Posterior vena cava (tissue), 2 donors: ENCODE results near the gene OGN. TPM values are rescaled to one million over a fixed set of nuclear protein-coding genes. Genes with fewer than 3 reads are reported as not detected.
"Not testable (repeated sequence)": the region's sequence is repeated elsewhere in the genome, so short reads cannot be mapped to it uniquely, and the experiment has no call there.

Experiments
- DNase-seq: peaks from one replicate; pipeline ENCODE4 v3.0.0-alpha.2; 2020; ENCODE audit warnings: low spot score
- intact Hi-C, 2 donors: fragments of 100-400 bp; cut with DNase I; formaldehyde crosslinking; loops; one replicate each; pipeline versions ENCODE4 v1.14.1 to v1.14.2; 2022 to 2023
- long read RNA-seq, 2 donors: library from polyadenylated mRNA; unstranded; transcript quantifications; one replicate each; pipeline ENCODE4 v2.0.0, GENCODE V29; 2020 to 2021
- total RNA-seq, 2 donors: library from RNA; stranded (reverse); fragmentation: NEBNext Ultra II Directional; extraction: Animal tissue kit (Norgen Biotek cat#: 25700); gene quantifications; one replicate each; pipeline ENCODE4 v1.2.1, GENCODE V29; 2021
- donor health status: DM: yes; HTN: yes; CAD: no.
- donor health status: DM: yes; HTN: yes; CAD: no.

Gene OGN
- total RNA-seq: 10 to 100 TPM; 28.4 to 64.0 TPM
- long read RNA-seq, donor 1, transcript OGN-202 (7 exons, 2,743 nt): major isoform, 7 of 15 reads
- long read RNA-seq, donor 1, partial matches to known transcripts: 5 of 15 reads
- long read RNA-seq, donor 1, other reads (novel, unspliced or antisense): 3 of 15 reads
- long read RNA-seq, donor 2, transcript OGN-202 (7 exons, 2,743 nt): major isoform, 6 of 12 reads
- long read RNA-seq, donor 2, partial matches to known transcripts: 4 of 12 reads
- long read RNA-seq, donor 2, other reads (novel, unspliced or antisense): 2 of 12 reads

DNA sequence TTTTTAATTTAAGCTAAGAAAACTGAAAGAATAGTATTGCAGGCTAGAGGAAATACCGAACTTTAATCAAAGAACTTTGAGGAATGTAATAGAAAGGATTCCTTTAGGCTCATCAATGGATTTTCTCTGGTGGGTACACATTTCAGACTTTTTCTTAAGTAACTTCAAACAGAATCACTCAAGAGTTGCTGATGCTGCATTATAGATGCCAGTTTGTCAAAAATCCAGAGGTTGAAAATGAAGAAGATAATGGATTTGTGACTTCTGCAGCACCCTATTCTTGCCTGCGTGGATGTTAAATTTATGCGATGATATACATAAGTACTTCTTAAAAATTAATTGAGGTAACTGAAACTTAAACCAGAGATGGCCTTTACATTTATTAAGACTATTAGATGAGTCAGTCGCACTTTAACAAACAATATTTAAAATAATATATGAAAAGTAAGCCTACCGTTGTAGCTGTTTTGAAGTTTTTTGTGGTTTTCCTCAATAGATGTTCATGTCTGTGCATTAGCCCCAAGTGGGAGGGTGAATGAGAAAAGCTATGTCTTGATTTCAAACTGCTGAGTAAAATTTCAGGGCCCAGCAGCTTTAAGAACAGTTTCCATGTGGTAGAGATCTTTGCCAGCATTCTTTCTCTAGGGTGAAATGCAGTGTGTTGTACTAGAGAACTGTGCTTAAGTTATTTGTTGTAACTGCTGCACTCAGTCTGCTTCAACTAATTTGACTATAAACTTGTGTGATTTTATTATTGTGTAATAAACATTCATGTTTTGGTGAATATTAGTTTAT lies at the start of gene OGN:
TSS of gene OGN (minus strand) at position 537 of the 795 bp plus-strand sequence. CDS start 1,171 bp downstream, outside the sequence.
- intact Hi-C loops: no loop called here
- no peak for DNase-seq

DNA sequence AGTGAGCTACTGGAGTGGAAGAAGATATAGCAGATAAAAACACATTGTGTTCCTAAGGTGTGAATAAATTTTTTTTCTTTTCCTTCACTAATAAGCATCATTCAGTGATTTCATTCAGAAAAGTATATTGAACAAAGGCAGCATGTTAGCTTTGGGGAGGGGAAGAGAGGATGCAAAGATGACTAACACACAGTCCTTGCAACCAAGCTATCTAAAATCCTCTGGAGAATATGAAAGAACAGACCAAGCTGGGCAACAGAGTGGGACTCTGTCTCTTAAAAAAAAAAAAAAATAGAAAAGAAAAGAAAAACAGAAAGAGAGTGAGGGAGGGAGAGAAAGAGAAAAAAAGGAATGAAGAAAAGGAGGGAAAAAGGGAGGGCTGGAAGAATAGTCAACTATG lies 42.2 kb upstream of the OGN start:
- no peak for DNase-seq
- intact Hi-C loops: loop anchor here in 1 of 2 donors (5.0 kb wide), 1 partner anchor 651 kb away; the partner anchor contains the start of gene CARD19

DNA sequence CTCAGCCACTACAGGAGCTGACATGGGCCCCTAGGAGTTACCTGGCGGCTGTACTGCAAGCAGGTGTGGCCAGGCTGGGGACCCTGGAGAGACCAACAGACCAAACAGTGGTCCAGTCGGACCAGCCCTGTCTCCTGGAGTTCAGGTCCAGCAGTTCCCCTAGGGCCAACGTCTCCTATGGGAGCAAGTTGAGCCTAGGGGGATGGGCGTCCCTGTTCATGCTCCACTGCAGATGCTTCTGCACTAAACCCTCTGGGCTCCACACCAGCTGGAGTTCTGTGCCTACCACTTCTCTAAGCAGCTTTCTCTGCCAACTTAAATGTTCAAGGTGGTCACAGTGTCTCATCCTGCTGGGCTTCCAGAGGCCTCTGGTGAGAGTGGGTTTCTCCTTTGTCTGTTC lies 40.5 kb upstream of the OGN start:
- intact Hi-C loops: loop anchor here in 1 of 2 donors (5.0 kb wide), 1 partner anchor 652 kb away; the partner anchor contains the start of gene CARD19
- DNase-seq: no peak

DNA sequence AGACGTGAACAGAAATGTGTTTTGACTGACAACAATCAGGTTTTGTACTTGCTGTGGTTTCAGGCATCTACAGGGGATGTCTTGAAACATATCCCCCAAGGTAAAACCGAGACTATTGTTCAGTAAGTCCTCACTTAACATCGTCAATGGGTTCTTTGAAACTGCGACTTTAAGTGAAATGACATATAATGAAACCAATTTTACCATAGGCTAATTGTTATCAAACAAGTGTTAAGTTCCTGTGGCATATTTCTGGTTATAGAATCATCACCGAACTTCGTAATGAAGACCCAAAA lies 36.3 kb upstream of the OGN start:
- no peak for DNase-seq
- intact Hi-C loops: no loop called here

DNA sequence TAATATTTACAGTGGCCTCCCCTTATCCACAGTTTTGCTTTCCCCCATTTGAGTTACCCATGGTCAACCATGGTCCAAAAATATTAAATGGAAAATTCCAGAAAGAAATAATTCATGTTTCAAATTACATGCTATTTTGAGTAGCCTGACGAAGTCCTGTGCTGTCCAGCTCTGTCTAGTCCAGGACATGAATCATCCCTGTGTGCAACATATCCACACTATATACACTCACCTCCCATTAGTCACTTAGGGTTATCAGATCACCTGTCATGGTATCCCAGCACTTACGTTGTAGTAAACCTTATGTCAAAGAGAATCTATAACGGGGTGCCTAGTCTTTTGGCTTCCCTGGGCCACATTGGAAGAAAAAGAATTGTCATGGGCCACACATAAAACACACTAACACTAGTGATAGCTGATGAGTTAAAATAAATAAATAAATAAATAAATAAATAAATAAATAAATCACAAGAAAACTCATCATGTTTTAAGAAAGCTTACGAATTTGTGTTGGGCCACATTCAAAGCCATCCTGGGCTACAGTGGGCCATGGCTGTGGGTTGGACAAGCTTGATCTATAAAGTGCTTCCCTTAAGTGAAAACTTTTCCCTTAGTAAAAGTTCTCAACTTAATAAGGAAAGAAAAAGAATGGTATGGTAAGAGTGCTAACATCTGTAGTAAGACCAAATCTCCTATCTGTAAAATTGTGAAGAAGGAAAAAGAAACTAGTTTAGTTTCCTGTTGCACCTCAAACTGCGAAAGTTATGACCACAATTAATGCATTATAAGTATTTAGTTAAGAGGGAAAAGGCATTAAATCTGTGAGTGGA lies 35.8 kb upstream of the OGN start:
- intact Hi-C loops: loop anchor here in 1 of 2 donors (10.0 kb wide), 1 partner anchor 115 kb away; the partner anchor contains the start of genes CENPP and NOL8
- no peak for DNase-seq

- DNase-seq: no peak
- intact Hi-C loops: loop anchor here in 1 of 2 donors (10.0 kb wide), 1 partner anchor 114 kb away; the partner anchor contains the start of genes CENPP and NOL8
Measured at GRCh38 chr9:92438900-92439526, 34.6 kb upstream of the OGN start.

GRCh38 chr9:92435263-92435662 lies 30.9 kb upstream of the OGN start:
- intact Hi-C loops: loop anchor here in 1 of 2 donors (10.0 kb wide), 1 partner anchor 110 kb away; the partner anchor contains the start of genes CENPP and NOL8
- no peak for DNase-seq

DNA sequence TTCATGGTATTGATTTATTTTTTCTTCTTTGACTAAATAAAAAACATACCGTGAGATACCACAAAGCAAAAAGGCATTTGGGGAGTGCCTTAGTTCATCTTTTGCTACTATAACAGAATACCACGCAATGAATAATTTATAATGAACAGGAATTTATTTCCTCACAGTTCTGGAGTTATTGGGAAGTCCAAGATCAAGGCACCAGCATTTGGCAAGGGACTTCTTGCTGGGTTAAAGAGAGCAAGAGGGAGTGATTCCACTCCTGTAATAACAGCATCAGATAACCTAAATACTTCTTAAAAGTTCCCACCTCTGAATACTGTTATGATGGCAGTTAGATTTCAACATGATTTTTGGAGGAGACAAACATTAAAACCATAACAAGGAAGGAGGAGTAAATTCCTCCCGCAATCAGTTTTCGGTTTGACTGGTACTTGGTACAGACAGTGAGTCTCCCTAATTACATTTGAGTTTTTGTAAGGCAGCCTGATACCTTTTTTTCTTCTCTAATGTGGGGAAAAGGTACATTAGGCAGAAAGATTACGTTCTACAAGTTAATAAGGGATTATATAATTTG lies 28.7 kb upstream of the OGN start:
- intact Hi-C loops: loop anchor here in 1 of 2 donors (10.0 kb wide), 1 partner anchor 108 kb away; the partner anchor contains the start of genes CENPP and NOL8
- no peak for DNase-seq

DNA sequence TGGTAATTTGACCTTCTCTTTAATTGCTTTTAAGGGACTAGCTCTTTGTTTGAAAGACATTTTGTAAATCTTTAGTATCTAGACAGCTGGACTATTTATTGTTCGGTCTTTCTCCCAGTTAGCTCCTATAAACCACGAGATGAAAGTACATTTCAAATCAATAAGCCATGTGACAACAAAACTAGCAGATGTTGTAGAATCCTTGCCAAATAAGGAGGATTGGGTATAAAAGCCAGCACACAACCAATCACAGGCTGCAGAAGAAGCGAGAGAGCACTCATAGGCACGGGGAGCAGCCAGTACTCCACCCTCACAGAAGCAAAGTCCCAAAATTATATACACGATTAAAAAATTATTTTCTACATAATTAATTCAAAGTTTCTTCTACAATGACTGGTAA lies 28.0 kb upstream of the OGN start:
- no peak for DNase-seq
- intact Hi-C loops: loop anchor here in 1 of 2 donors (10.0 kb wide), 1 partner anchor 108 kb away; the partner anchor contains the start of genes CENPP and NOL8

DNA sequence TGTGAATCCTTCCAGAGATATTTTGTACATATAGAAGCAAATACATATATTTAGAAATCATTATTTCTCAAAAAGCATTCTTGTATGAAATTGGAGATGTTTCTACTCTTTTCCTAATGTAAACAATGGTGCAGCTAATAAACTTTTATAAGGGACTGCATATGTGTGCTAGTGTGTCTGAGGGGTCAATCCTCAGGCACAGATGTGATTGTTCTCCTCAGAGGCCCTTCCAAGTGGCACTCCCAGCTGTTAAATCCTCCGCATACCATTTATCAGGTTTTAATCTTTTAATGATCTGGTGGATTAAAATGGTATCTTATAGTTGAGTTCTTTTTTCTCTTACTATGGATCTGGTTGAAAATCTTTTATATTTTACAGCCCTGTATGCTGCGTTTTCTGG lies 25.5 kb upstream of the OGN start:
- intact Hi-C loops: loop anchor here in 1 of 2 donors (10.0 kb wide), 1 partner anchor 105 kb away; the partner anchor contains the start of genes CENPP and NOL8
- no peak for DNase-seq

GRCh38 chr9:92426501-92427145 lies 22.2 kb upstream of the OGN start:
- no peak for DNase-seq
- intact Hi-C loops: no loop called here

- no peak for DNase-seq
- intact Hi-C loops: no loop called here
Measured at GRCh38 chr9:92425474-92425873, 21.1 kb upstream of the OGN start.

- intact Hi-C loops: no loop called here
- DNase-seq: no peak
Measured at GRCh38 chr9:92424340-92424739, 20.0 kb upstream of the OGN start, which contains the start of gene OMD. OMD (minus strand) TSS chr9:92424471; CDS start chr9:92417558, 6,913 bp downstream.

DNA sequence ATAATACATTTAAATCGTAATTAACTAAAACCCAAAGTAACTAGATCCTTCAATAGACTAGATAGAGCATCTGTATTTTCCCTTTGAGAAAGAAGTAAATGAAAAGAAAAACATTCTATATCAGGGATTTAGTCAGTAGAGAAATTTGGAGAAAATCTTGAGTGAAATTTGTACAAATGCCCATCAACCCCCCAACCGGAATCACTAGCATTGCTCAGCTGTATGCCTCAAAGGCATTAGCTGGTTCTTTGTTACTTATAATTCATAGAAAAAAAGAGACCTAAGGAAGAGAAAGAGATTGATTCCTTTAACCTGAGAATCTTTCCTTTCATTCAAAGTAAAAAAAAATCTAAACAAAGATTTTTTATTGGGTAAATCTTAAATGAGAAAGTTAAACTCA lies 19.2 kb upstream of the OGN start:
- DNase-seq: no peak
- intact Hi-C loops: no loop called here

GRCh38 chr9:92422611-92423338 lies 18.4 kb upstream of the OGN start:
- intact Hi-C loops: no loop called here
- DNase-seq: no peak

GRCh38 chr9:92414566-92414965 lies 10.2 kb upstream of the OGN start:
- no peak for DNase-seq
- intact Hi-C loops: no loop called here

- DNase-seq, intact Hi-C loops: not testable (repeated sequence)
Measured at GRCh38 chr9:92411157-92411556, 6.8 kb upstream of the OGN start.
